Fibroblast of skin of left biceps (primary cell): ENCODE data around the gene KIF11.
"Not testable (repeated sequence)": the region's sequence is repeated elsewhere in the genome, so short reads cannot be mapped to it uniquely, and the experiment has no call there.

ENCODE experiments used
- DNase-seq, 2 experiments: peaks; one replicate each; pipeline ENCODE4 v3.0.0-alpha.2; 2013; ENCODE audit warnings: low read depth in 2 of 2

Gene KIF11

GRCh38 chr10:92592761-92593618 is at the start of gene KIF11:
KIF11 (plus strand) TSS chr10:92593130; CDS start chr10:92593376, 246 bp downstream.
- DNase-seq: peak; percentile 89 to 91

- no peak for DNase-seq
Measured at GRCh38 chr10:92544296-92544695, 48.6 kb upstream of the KIF11 start.

GRCh38 chr10:92545556-92545955 is 47.4 kb upstream of the KIF11 start:
- DNase-seq: no peak

GRCh38 chr10:92547676-92548075 is 45.3 kb upstream of the KIF11 start:
- no peak for DNase-seq

GRCh38 chr10:92550924-92551323 is 42.0 kb upstream of the KIF11 start:
- no peak for DNase-seq

- no peak for DNase-seq
Measured at GRCh38 chr10:92552310-92552709, 40.6 kb upstream of the KIF11 start.

GRCh38 chr10:92553959-92554358 is 39.0 kb upstream of the KIF11 start:
- no peak for DNase-seq

GRCh38 chr10:92559046-92559445 is 33.9 kb upstream of the KIF11 start:
- DNase-seq: no peak

- DNase-seq: no peak
Measured at GRCh38 chr10:92562424-92562823, 30.5 kb upstream of the KIF11 start.

- peak in 1 of 2 experiments; percentile 10 for DNase-seq
Measured at GRCh38 chr10:92567952-92568600, 24.9 kb upstream of the KIF11 start.

GRCh38 chr10:92569071-92569470 is 23.9 kb upstream of the KIF11 start:
- no peak for DNase-seq

GRCh38 chr10:92569663-92570062 is 23.3 kb upstream of the KIF11 start:
- DNase-seq: not testable (repeated sequence)

- DNase-seq: no peak
Measured at GRCh38 chr10:92571649-92572048, 21.3 kb upstream of the KIF11 start.

GRCh38 chr10:92572362-92573090 is 20.4 kb upstream of the KIF11 start:
- DNase-seq: no peak

- no peak for DNase-seq
Measured at GRCh38 chr10:92573091-92573797, 19.7 kb upstream of the KIF11 start.

- peak in 1 of 2 experiments; percentile 54 for DNase-seq
Measured at GRCh38 chr10:92573798-92574547, 19.0 kb upstream of the KIF11 start, which contains the start of gene IDE. IDE (minus strand) TSS chr10:92574093; CDS start chr10:92574019, 74 bp downstream.

GRCh38 chr10:92574548-92575261 is 18.2 kb upstream of the KIF11 start:
- peak in 1 of 2 experiments; percentile 19 for DNase-seq

- DNase-seq: peak in 1 of 2 experiments; percentile 13
Measured at GRCh38 chr10:92575961-92576360, 17.0 kb upstream of the KIF11 start.

GRCh38 chr10:92582347-92582746 is 10.6 kb upstream of the KIF11 start:
- not testable (repeated sequence) for DNase-seq
